SK-N-SH treated with all-trans-retinoic acid at 6 μM for 48 hours (cell line): ENCODE data around the gene GFRA1.

Source experiments
- ATAC-seq: fragments of 200-7000 bp; cut with Tn5 transposase; 3 replicates; pipeline ENCODE4 v1.9.1; 2020; ENCODE audit warnings: mild to moderate bottlenecking, moderate library complexity
- ARNTL ChIP-seq: fragments of 450-650 bp; formaldehyde crosslinking; IDR thresholded peaks from 2 replicates; pipeline ENCODE4 v1.5.0; 2020; ENCODE audit warnings: low read depth, mild to moderate bottlenecking, moderate library complexity, borderline replicate concordance
- CREB5 ChIP-seq: fragments of 250-450 bp; sonication (Bioruptor Pico); IDR thresholded peaks from 2 replicates; pipeline ENCODE4 v1.5.1; 2020; ENCODE audit warnings: low read depth, mild to moderate bottlenecking, moderate library complexity
- CSDC2 ChIP-seq: fragments of 250-450 bp; sonication (Bioruptor Pico); IDR thresholded peaks from 2 replicates; pipeline ENCODE4 v1.5.0; 2020; ENCODE audit warnings: mild to moderate bottlenecking, moderate library complexity
- CSRNP3 ChIP-seq: fragments of 250-450 bp; sonication (Bioruptor Pico); IDR thresholded peaks from 2 replicates; pipeline ENCODE4 v1.5.1; 2021; ENCODE audit warnings: mild to moderate bottlenecking, moderate library complexity
- ESRRG ChIP-seq: fragments of 250-450 bp; sonication (Bioruptor Pico); IDR thresholded peaks from 2 replicates; pipeline ENCODE4 v1.6.1; 2021; ENCODE audit warnings: mild to moderate bottlenecking
- ISL1 ChIP-seq: fragments of 250-450 bp; sonication (Bioruptor Pico); IDR thresholded peaks from 2 replicates; pipeline ENCODE4 v2.1.2; 2022; ENCODE audit warnings: mild to moderate bottlenecking, moderate library complexity
- OSR1 ChIP-seq: fragments of 250-450 bp; sonication (Bioruptor Pico); IDR thresholded peaks from 2 replicates; pipeline ENCODE4 v1.8.0; 2022; ENCODE audit warnings: moderate library complexity, mild to moderate bottlenecking, inconsistent platforms
- PATZ1 ChIP-seq: fragments of 250-450 bp; sonication (Bioruptor Pico); IDR thresholded peaks from 2 replicates; pipeline ENCODE4 v1.8.0; 2020; ENCODE audit warnings: mild to moderate bottlenecking, moderate library complexity, borderline replicate concordance
- POU6F1 ChIP-seq: fragments of 250-450 bp; sonication (Bioruptor Pico); IDR thresholded peaks from 2 replicates; pipeline ENCODE4 v1.8.0; 2021; ENCODE audit warnings: low read depth, mild to moderate bottlenecking, moderate library complexity, borderline replicate concordance
- PPARA ChIP-seq: fragments of 250-450 bp; sonication (Bioruptor Pico); IDR thresholded peaks from 2 replicates; pipeline ENCODE4 v1.5.0; 2020; ENCODE audit warnings: mild to moderate bottlenecking, borderline replicate concordance
- SNAI2 ChIP-seq: fragments of 250-450 bp; sonication (Bioruptor Pico); IDR thresholded peaks from 2 replicates; pipeline ENCODE4 v1.5.0; 2020; ENCODE audit warnings: mild to moderate bottlenecking, moderate library complexity
- TCF4 ChIP-seq: fragments of 250-450 bp; sonication (Bioruptor Pico); IDR thresholded peaks from 2 replicates; pipeline ENCODE4 v1.8.0; 2021; ENCODE audit warnings: mild to moderate bottlenecking, moderate library complexity, borderline replicate concordance
- TOX ChIP-seq: fragments of 250-450 bp; sonication (Bioruptor Pico); IDR thresholded peaks from 2 replicates; pipeline ENCODE4 v1.8.0; 2021; ENCODE audit warnings: mild to moderate bottlenecking, moderate library complexity, borderline replicate concordance
- TSHZ2 ChIP-seq: fragments of 250-450 bp; sonication (Bioruptor Pico); IDR thresholded peaks from 2 replicates; pipeline ENCODE4 v1.5.0; 2020; ENCODE audit warnings: mild to moderate bottlenecking, moderate library complexity
- ZC3H10 ChIP-seq: fragments of 250-450 bp; sonication (Bioruptor Pico); IDR thresholded peaks from 2 replicates; pipeline ENCODE4 v1.5.1; 2021; ENCODE audit warnings: mild to moderate bottlenecking, moderate library complexity
- ZFP3 ChIP-seq: fragments of 250-450 bp; sonication (Bioruptor Pico); IDR thresholded peaks from 2 replicates; pipeline ENCODE4 v1.5.0; 2020; ENCODE audit warnings: mild to moderate bottlenecking, moderate library complexity
- ZFP30 ChIP-seq: fragments of 450-650 bp; formaldehyde crosslinking; IDR thresholded peaks from 2 replicates; pipeline ENCODE4 v1.5.0; 2022; ENCODE audit warnings: mild to moderate bottlenecking, moderate library complexity
- ZNF565 ChIP-seq: fragments of 450-650 bp; formaldehyde crosslinking; conservative IDR thresholded peaks from 2 replicates; pipeline ENCODE4 v1.5.0; 2020; ENCODE audit warnings: low read depth, mild to moderate bottlenecking, moderate library complexity
- ZNF70 ChIP-seq: fragments of 450-650 bp; formaldehyde crosslinking; IDR thresholded peaks from 2 replicates; pipeline ENCODE4 v1.5.0; 2020; ENCODE audit warnings: mild to moderate bottlenecking, moderate library complexity
- ZNF8 ChIP-seq: fragments of 450-650 bp; formaldehyde crosslinking; IDR thresholded peaks from 2 replicates; pipeline ENCODE4 v1.5.0; 2020; ENCODE audit warnings: mild to moderate bottlenecking, moderate library complexity

Gene GFRA1

GRCh38 chr10:116104210-116104932 is 168.6 kb downstream of the GFRA1 start:
- ATAC-seq: no peak
- TF ChIP-seq ESRRG (CRISPR knock-in tag): no peak
- TF ChIP-seq POU6F1: no peak
- no peak for TF ChIP-seq ARNTL (CRISPR knock-in tag)
- TF ChIP-seq ZNF70 (CRISPR knock-in tag): no peak
- no peak for TF ChIP-seq PPARA (CRISPR knock-in tag)

GRCh38 chr10:116103668-116104067 is 169.3 kb downstream of the GFRA1 start:
- ATAC-seq: no peak
- TF ChIP-seq OSR1 (CRISPR knock-in tag) (no peak), POU6F1 (no peak), ISL1 (CRISPR knock-in tag) (no peak), ESRRG (CRISPR knock-in tag) (no peak), SNAI2 (CRISPR knock-in tag) (no peak), ZC3H10 (CRISPR knock-in tag) (no peak), ZNF565 (CRISPR knock-in tag) (no peak), ARNTL (CRISPR knock-in tag) (no peak), TOX (CRISPR knock-in tag) (no peak), ZNF70 (CRISPR knock-in tag) (no peak), ZNF8 (CRISPR knock-in tag) (no peak), ZFP3 (CRISPR knock-in tag) (no peak), CREB5 (CRISPR knock-in tag) (no peak), ZFP30 (CRISPR knock-in tag) (no peak), TSHZ2 (CRISPR knock-in tag) (no peak), TCF4 (no peak), CSDC2 (CRISPR knock-in tag) (no peak), PATZ1 (CRISPR knock-in tag) (no peak), CSRNP3 (CRISPR knock-in tag) (no peak), PPARA (CRISPR knock-in tag) (no peak)
